HPDE6-E6E7 (cell line): ENCODE measurements around the gene ACADSB.

ENCODE experiments used
- DNase-seq: peaks from one replicate; pipeline ENCODE4 v3.0.0; 2011; ENCODE audit warnings: missing footprints; ENCODE audit errors: extremely low spot score

ACADSB gene

DNA sequence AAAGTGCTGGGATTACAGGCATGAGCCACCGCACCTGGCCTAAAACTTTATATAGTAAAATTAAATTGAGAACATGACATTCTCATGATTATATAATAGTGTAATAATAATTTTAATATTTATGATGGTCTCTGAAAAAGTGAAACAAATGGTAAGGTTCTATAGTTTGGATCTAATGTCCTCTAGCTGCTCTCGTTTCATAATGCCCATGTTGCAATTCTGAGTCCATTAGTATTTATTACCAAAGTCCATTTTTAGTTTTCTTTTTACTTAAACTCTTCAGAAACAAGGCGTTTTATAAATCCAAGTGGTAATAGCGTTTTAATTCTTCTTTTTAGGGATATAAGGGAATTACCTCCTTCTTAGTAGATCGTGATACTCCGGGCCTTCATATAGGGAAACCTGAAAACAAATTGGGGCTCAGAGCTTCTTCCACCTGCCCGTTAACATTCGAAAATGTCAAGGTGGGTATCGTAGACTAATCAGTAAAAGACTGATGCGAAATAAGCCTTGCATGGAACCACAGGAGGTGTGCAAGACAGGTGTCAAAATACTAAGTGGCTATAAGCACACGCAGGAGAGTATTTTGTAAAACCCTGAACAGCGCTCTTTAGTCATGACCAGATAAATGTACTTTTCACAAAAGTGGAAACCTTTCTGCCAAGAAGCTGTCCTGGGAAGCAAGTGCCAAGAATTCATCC lies 34.1 kb downstream of the ACADSB start:
- DNase-seq = no peak

DNA sequence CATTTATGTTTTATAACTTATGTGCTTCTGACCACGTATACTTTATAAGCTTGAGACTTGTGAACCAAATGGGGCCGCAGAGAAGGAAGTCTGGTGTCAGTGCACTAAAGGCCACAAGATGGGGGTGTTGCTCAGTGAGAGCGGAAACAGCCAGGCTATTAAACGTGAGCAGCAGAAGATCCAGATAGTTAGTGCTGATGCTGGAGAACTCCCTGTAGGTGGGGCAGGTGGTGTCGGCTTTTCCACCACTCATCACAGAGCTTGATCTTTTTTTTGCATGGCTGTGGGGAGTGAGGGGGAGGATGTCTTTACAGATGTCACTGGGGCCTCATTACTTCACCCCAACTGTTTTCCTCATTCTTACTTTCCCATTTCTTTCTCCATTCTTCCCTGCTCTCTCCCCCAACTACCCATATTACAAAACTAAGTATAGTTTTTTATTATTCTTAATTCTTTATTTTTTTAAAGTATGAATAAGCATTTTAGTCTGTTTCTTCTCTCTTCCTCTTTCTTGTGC lies 34.7 kb downstream of the ACADSB start:
- DNase-seq = peak; percentile 75

DNA sequence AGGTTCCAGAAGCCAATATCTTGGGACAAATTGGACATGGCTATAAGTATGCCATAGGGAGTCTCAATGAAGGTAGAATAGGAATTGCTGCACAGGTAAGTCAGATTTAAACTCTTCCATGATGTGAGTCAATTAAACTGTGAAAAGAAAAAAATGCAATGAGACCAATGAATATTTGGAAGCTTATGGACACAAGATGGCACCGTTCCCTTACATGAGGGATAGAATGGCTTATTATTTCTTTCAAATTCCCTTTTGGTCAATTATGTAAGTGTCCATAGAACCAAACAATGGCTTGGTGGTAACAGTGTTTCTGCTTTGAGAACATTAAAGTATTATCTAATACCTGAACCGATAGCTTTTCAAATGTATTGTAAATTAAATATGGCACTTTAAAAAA lies 35.6 kb downstream of the ACADSB start:
- DNase-seq = no peak

GRCh38 chr10:123045961-123046731 lies 37.3 kb downstream of the ACADSB start:
- no peak for DNase-seq

DNA sequence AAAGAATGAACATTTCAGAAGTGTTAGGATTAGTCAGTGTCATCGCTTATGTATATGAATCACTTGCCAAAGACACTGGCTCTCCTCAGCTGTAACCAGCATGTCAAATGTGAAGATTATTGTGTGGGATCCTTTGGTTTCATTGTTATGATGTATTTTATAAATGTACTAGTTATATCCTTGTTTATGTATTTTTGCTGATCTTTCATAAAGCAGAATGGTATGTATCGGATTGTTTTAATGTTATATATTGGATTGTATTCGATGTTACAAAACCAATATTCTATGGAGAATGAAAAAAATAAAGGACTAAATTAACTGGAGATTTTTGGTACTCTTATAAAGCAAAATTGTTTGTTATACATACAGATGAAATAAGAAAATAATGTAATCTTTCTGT lies 49.2 kb downstream of the ACADSB start:
- DNase-seq = no peak

- DNase-seq = no peak
Measured at GRCh38 chr10:123061865-123062264, 53.1 kb downstream of the ACADSB start.

DNA sequence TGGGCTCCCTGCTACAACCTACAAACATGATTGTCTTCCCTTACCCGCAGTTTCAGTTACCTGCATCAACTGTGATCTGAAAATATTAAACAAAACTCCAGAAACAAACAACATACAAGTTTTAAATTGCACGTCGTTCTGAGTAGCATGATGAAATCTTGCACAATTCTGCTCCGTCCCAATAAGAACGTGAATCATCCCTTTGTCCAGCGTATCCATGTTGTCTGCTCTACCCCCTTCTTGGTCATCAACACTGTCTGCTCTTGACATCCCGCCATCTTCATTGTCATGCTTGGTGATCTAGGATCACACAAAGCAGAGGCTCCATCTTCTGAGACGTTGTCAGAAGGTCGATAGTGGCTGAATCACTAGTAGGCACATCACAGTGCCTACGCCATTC lies 53.9 kb downstream of the ACADSB start:
- no peak for DNase-seq

GRCh38 chr10:123068087-123068853 lies 59.5 kb downstream of the ACADSB start:
- DNase-seq = no peak

- DNase-seq = no peak
Measured at GRCh38 chr10:123069246-123069986, 60.6 kb downstream of the ACADSB start.

DNA sequence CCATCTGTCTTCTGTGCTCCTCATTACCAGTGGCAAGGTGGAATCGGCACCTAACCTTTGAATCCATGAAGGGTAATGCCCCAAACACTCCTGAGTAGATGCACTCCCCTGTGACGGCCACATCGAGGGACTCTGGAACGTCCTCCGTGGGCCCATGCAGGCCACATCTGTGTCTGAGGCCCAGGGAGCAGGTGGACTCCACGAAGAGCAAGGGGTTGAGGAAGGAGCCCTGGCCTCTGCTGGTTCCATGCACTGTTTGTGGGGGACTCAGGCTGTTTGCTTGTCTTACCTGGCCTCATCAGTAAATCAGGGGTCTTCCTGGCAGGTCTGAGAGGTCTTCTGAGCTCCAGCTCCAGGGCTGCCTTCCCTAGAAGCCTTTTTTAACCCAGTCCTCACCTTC lies 64.4 kb downstream of the ACADSB start:
- no peak for DNase-seq

DNA sequence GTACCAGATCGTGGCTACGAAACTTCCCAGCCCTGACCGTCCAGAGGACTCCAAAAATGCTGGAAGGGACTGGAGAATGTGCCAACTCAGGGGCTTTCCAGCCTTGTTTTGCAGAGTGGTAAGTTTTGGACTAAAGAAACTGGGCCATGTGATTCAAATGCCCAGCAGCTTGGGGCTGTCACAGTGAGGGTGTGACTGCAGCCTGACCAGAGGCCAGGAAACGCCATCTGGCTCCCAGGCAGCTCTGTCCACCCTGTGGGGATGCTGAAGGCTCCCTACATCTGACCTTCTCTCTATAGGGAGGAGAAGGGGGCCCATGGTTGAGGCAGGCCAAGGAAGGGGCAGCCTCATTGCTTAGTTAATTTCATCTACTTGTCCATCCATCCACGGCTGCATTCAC lies 65.4 kb downstream of the ACADSB start:
- DNase-seq = no peak

DNA sequence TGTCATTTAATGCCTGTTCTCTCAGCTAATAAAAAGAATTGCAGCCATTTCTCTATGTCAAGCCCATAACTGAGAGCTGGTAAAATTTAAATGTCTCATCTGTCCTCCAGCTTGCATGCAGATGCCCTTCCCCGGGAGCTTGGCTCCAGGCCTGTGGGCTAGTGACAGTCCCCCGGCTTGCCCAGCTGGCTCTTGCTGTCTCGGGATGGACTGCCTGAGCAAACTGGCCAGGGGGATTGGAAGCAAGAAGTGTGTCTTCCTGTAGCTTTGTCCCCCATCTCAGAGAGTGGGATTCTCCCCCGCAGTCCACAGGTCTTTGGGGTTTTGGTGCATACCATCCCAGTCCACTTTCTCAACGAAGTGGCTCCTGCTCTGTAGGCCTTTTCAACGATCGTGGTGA lies 73.1 kb downstream of the ACADSB start:
- DNase-seq = no peak

DNA sequence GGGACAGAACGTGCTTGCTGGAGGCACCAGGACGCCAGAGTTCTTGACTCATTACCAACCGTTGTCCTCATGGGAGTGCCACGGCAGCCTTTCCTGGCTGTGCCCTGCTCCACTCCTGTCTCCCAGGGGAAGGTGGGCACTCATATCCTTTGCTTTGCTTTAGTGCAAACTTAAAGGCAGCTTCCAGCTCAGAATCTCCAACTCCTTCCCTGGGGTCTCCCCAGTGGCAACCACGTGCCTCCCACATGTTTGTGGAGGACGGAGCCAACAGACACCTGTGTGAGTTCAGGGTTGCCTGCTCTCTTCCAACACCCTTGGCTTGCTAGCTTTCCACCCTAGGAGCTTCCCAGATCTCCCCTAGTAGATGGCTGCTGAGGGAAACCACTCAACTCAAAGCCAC lies 75.0 kb downstream of the ACADSB start:
- no peak for DNase-seq

DNA sequence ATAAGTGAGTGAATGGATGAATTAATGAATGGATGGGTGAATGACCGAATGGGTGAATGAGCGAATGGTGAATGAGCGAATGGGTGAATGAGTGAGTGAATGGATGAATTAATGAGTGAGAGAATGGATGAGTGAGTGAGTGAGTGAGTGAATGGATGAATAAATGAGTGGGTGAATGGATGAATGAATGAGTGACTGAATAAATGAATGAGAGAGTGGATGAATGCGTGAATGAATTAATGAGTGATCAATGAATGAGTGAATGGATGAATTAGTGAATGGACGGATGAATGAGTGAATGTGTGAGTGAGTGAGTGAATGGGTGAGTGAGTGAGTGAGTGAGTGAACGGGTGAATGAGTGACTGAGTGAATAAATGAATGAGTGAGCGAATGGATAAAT lies 77.5 kb downstream of the ACADSB start:
- no peak for DNase-seq

- no peak for DNase-seq
Measured at GRCh38 chr10:123087348-123087747, 78.5 kb downstream of the ACADSB start.

DNA sequence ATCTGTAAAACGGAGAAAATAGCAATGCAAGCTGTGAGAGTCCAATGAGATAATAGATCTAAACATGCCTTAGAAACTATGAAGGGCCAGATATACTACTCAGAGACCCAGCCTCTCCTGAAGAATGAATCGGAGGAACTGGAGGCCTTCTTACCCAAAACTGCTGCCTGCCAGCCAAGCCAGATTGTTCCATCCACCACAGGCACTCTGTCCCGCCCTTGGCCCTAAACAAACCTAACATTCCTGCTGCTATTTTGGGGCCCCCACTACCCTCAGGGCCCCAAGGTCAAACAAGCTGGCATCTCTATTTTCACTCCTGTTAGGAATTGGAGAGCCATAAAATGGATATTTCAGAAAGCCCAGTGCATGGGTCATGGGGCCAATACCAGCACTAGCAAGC lies 79.0 kb downstream of the ACADSB start:
- no peak for DNase-seq

- no peak for DNase-seq
Measured at GRCh38 chr10:123092635-123093414, 84.0 kb downstream of the ACADSB start.

DNA sequence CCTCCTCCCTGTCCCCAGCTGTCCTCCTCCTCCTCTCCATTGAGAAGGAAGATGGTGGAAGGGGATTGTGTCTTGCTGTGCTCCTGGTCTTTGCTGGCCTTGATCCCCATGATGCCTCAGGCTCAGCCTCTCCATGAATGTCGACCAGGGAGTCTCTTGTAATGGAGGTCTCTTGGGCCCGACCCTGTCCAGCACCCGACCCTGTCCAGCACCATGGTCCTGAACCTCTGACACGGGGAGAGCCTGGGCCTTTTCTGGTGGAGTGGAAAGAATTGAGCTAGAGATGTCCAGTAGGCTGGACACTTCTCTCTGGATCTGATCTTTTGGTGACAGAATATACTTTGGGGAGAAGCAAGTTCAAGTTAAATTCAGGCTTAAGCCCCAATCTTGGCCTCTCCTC lies 84.7 kb downstream of the ACADSB start:
- DNase-seq = no peak

DNA sequence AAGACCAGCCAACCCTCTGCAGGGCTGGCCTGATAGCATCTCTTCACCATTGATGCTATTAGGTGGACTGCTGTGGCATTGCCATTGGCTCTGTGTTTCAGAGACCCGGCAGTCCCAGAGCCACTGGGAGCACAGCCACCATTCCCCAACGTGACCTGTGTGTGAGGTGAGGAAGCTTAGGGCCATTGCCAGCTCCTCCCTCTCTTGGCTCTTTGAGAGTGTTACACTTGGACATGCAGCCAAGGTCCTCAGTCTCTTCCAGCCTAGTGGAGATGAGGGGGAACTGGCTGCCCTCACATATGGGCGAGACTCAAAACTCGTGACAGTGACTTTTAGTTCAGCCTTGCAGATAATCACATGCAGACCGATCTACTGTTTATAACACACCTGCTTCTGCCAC lies 87.6 kb downstream of the ACADSB start:
- no peak for DNase-seq

DNA sequence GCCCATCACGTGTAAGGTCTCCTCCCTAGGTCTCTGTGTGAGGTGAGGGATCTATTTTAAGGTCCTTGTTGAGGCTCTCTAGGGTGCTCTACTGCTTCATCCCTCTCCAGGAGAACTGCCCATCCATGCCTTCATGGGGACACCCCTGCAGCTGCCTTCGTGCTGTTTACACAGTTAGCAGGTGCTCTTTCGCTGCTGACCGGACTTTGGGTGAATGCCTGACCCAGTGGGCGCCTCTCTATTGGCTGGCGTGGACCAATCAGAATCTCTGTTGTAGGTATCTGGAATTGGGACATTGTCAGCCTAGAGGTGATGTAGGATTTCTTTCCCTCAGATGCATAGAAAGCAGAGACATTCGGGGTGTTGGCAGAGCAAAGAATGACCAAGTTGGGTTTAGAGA lies 88.2 kb downstream of the ACADSB start:
- DNase-seq = no peak
